Urinary bladder (tissue), 4 donors: ENCODE data around the gene PLCB3. TPM values are rescaled to one million over a fixed set of nuclear protein-coding genes. Genes with fewer than 3 reads are reported as not detected.

ENCODE experiments used
- DNase-seq: peaks from one replicate; pipeline ENCODE4 v3.0.0-alpha.2; 2015; ENCODE audit errors: extremely low spot score
- H3K27ac ChIP-seq: one replicate; pipeline ENCODE4 v1.5.1; 2013; ENCODE audit warnings: low read depth, mild to moderate bottlenecking, moderate library complexity
- H3K36me3 ChIP-seq: one replicate; pipeline ENCODE4 v1.6.1; 2013; ENCODE audit warnings: mild to moderate bottlenecking, moderate library complexity; ENCODE audit not compliant: insufficient read depth
- H3K4me1 ChIP-seq: one replicate; pipeline ENCODE4 v1.6.1; 2013; ENCODE audit warnings: mild to moderate bottlenecking, moderate library complexity; ENCODE audit not compliant: insufficient read depth
- H3K4me3 ChIP-seq: one replicate; pipeline ENCODE4 v1.5.1; 2013; ENCODE audit warnings: low read depth, low read length
- WGBS: extraction: QIAGEN DNeasy Blood & Tissue Kit; methylation state at CpG from one replicate; pipeline ENCODE4 v1.1.7; 2013; 5-methylcytosine and 5-hydroxymethylcytosine counted together
- polyA plus RNA-seq: library from polyadenylated mRNA; stranded (reverse); fragments of 200-250 nt; gene quantifications from one replicate; pipeline ENCODE4 v1.2.3, GENCODE V29; 2013
- small RNA-seq: library from RNA; depleted of rRNA; stranded (forward); fragments of <200 nt; gene quantifications from one replicate; pipeline ENCODE3, GENCODE V24; 2014
- total RNA-seq: library from RNA; depleted of rRNA; stranded (reverse); fragments of >200 nt; gene quantifications from one replicate; pipeline ENCODE4 v1.2.3, GENCODE V29; 2014
- donor health status: healthy with polysubstance abuse.
- donor health status: healthy.

Gene PLCB3
- total and polyA plus RNA-seq, 2 donors: 14.8 to 18.2 TPM

DNA sequence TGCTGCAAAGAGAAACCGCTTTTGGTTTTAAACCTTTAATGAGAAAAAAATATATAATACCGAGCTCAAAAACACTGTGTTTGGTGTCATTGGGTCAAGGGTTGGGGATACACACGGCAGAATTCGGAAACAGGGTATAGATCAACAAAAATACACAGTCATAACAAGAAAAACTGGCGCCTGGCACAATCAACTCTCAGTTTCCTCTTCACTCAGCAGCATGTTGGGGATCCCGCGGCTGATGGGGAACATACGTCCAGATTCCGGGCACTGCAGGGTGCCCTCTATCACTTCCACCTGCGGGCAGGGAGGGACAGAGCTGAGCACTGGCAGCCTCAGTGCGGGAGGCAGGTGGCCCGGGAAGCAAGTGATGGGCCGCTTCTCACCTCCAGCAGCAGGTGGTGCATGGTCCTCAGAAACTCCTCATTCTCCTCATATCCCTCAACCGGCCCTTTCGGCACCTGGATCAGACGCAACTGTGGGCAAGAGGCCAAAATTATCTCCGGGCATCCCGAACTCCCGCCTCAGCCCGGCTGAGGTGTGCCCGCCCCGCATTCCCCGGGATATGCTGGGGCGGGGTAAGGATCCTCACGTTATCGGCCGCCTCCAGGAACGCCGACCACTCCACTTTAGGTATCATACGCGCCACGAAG lies 65.5 kb downstream of the PLCB3 start:
- Histone ChIP-seq H3K4me3 (peak overlapping the region; percentile 74), H3K27ac (peak overlapping the region; percentile 97), H3K36me3 (peaks cover 2% of the 10 kb centered on the region), H3K4me1 (no peaks in the 10 kb centered on the region)
- WGBS: 7% methylated on average over 32 of the region's 32 CpGs
- DNase-seq: no peak

DNA sequence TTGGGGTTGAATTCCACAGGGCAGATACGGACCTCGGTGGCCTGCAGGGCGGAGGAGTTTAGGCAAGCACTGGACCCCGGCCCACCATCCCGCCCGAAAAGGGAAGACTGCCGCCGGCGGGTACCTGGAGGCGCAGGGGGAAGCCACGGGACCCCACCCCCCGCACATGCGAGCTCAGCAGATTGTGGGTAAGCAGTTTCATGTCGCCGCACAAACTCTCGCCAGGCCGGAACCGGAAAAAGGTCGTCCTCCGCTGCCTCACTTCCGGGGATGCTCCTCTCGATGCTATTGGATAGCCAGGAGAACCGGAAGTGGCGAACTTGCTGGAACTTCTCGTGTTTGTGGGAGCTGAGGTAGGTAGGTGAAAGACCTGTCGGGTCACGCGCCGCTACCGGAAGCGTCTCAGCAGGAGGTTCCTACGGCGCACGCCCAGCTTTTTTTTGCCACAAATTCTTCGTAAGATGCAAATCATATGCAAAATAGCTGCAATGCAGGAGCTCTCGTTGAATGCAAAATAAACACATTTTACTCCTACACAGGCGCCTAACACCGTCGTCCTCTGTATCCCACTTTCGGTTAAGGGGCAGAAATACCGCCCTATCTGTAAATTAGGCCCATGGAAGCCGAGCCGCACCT lies 66.1 kb downstream of the PLCB3 start, which contains the start of gene TRMT112:
Gene TRMT112 (minus strand): TSS at position 235 of the 636 bp plus-strand sequence. CDS start 33 bp downstream, at position 202.
- H3K4me1 ChIP-seq: no peaks in the 10 kb centered on the region
- H3K36me3 ChIP-seq: peaks cover 2% of the 10 kb centered on the region
- H3K4me3 ChIP-seq: peak within 1 kb of the TSS; percentile 74
- WGBS: under 1% methylated on average over 43 of the region's 43 CpGs
- H3K27ac ChIP-seq: peak within 1 kb of the TSS; percentile 97
- peak; percentile 98 for DNase-seq

DNA sequence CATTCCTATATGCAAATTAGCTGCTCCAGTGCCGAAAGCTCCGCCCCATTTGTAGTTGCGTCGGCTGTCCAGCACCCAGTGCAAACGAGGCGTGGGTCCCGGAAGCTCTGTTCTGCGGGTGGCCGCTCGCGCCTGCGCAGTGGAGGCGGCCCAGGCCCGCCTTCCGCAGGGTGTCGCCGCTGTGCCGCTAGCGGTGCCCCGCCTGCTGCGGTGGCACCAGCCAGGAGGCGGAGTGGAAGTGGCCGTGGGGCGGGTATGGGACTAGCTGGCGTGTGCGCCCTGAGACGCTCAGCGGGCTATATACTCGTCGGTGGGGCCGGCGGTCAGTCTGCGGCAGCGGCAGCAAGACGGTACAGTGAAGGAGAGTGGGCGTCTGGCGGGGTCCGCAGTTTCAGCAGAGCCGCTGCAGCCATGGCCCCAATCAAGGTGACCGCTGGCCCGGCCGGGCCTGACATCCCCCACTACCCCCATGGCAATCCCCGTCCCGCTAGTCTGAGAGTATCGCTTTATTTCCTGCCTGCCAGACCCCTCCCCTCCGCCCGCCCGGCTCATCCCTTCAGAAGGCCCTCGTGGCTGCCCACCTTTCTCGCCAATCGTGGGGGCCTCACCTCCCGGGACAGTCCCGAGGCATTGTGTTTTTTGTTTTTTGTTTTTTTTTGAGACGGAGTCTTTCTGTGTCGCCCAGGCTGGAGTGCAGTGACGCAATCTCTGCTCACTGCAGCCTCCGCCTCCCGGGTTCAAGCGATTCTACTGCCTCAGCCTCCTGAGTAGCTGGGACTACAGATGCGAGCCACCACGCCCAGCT lies 66.8 kb downstream of the PLCB3 start, which contains the start of gene PRDX5:
Gene PRDX5 (plus strand): TSS at position 161 of the 805 bp plus-strand sequence. CDS start 95 bp downstream, at position 256.
- Histone ChIP-seq H3K36me3 (peaks cover 2% of the 10 kb centered on the region), H3K4me1 (no peaks in the 10 kb centered on the region), H3K27ac (peak within 1 kb of the TSS; percentile 97), H3K4me3 (peak within 1 kb of the TSS; percentile 74)
- DNase-seq: peak; percentile 93
- WGBS: under 1% methylated on average over 61 of the region's 61 CpGs

Small RNA genes lying within 50 kb of the gene (small RNA-seq; reads per million reads assigned to genes)
- not detected for gene RF00019

Other genes with a start within 250 kb of the PLCB3 start
- 1.7 TPM for gene FLRT1, start 215.6 kb upstream of the PLCB3 start, total RNA-seq
- 0.66 TPM for gene FLRT1, start 215.6 kb upstream of the PLCB3 start, polyA plus RNA-seq
- gene MACROD1, start 85.4 kb upstream of the PLCB3 start, total RNA-seq: 9.8 TPM
- 25.1 TPM for gene MACROD1, start 85.4 kb upstream of the PLCB3 start, polyA plus RNA-seq
- 42.7 TPM for gene STIP1, start 65.4 kb upstream of the PLCB3 start, total RNA-seq
- 84.0 TPM for gene STIP1, start 65.4 kb upstream of the PLCB3 start, polyA plus RNA-seq
- 7.8 TPM for gene FERMT3, start 44.8 kb upstream of the PLCB3 start, total RNA-seq
- 16.8 TPM for gene FERMT3, start 44.8 kb upstream of the PLCB3 start, polyA plus RNA-seq
- gene TRPT1, start 25.3 kb upstream of the PLCB3 start, total RNA-seq: 12.7 TPM
- 45.3 TPM for gene TRPT1, start 25.3 kb upstream of the PLCB3 start, polyA plus RNA-seq
- gene NUDT22, start 25.3 kb upstream of the PLCB3 start, total RNA-seq: 15.4 TPM
- gene NUDT22, start 25.3 kb upstream of the PLCB3 start, polyA plus RNA-seq: 61.0 TPM
- 10.7 TPM for gene DNAJC4, start 21.0 kb upstream of the PLCB3 start, total RNA-seq
- 57.6 TPM for gene DNAJC4, start 21.0 kb upstream of the PLCB3 start, polyA plus RNA-seq
- 18.9 TPM for gene VEGFB, start 16.9 kb upstream of the PLCB3 start, total RNA-seq
- 123 TPM for gene VEGFB, start 16.9 kb upstream of the PLCB3 start, polyA plus RNA-seq
- 29.2 TPM for gene FKBP2, start 10.4 kb upstream of the PLCB3 start, total RNA-seq
- 167 TPM for gene FKBP2, start 10.4 kb upstream of the PLCB3 start, polyA plus RNA-seq
- gene PPP1R14B, start 4.6 kb upstream of the PLCB3 start, total RNA-seq: 31.6 TPM
- 62.8 TPM for gene PPP1R14B, start 4.6 kb upstream of the PLCB3 start, polyA plus RNA-seq
- gene BAD, start 33.1 kb downstream of the PLCB3 start, total RNA-seq: 34.2 TPM
- 111 TPM for gene BAD, start 33.1 kb downstream of the PLCB3 start, polyA plus RNA-seq
- 4.7 TPM for gene GPR137, start 34.3 kb downstream of the PLCB3 start, total RNA-seq
- 48.3 TPM for gene GPR137, start 34.3 kb downstream of the PLCB3 start, polyA plus RNA-seq
- gene KCNK4, start 39.8 kb downstream of the PLCB3 start, total RNA-seq: not detected
- 0.13 TPM for gene KCNK4, start 39.8 kb downstream of the PLCB3 start, polyA plus RNA-seq
- gene CATSPERZ, start 48.8 kb downstream of the PLCB3 start, total RNA-seq: not detected
- 0.29 TPM for gene CATSPERZ, start 48.8 kb downstream of the PLCB3 start, polyA plus RNA-seq
- gene ESRRA, start 54.0 kb downstream of the PLCB3 start, total RNA-seq: 13.3 TPM
- 53.2 TPM for gene ESRRA, start 54.0 kb downstream of the PLCB3 start, polyA plus RNA-seq
- 124 TPM for gene TRMT112, start 66.0 kb downstream of the PLCB3 start, total RNA-seq
- 245 TPM for gene TRMT112, start 66.0 kb downstream of the PLCB3 start, polyA plus RNA-seq
- gene PRDX5, start 66.6 kb downstream of the PLCB3 start, total RNA-seq: 69.0 TPM
- 294 TPM for gene PRDX5, start 66.6 kb downstream of the PLCB3 start, polyA plus RNA-seq
- 2.6 TPM for gene CCDC88B, start 88.7 kb downstream of the PLCB3 start, total RNA-seq
- 10.2 TPM for gene CCDC88B, start 88.7 kb downstream of the PLCB3 start, polyA plus RNA-seq
- 14.8 TPM for gene RPS6KA4, start 107.6 kb downstream of the PLCB3 start, total RNA-seq
- 32.7 TPM for gene RPS6KA4, start 107.6 kb downstream of the PLCB3 start, polyA plus RNA-seq